Osteocyte (in vitro differentiated cells): ENCODE results near the gene PRPSAP2. TPM values are rescaled to one million over a fixed set of nuclear protein-coding genes. Genes with fewer than 3 reads are reported as not detected.

Source experiments
- DNase-seq: peaks from one replicate; pipeline ENCODE4 v3.0.0; 2021; ENCODE audit warnings: mixed read lengths; ENCODE audit not compliant: unreplicated experiment; ENCODE audit errors: extremely low spot score
- H3K27ac Mint-ChIP-seq: one replicate; pipeline ENCODE4 v1.8.0; 2021; ENCODE audit warnings: mild to moderate bottlenecking, mixed read lengths; ENCODE audit not compliant: unreplicated experiment
- H3K27me3 Mint-ChIP-seq: one replicate; pipeline ENCODE4 v1.8.0; 2021; ENCODE audit warnings: mixed read lengths; ENCODE audit not compliant: unreplicated experiment
- H3K36me3 Mint-ChIP-seq: one replicate; pipeline ENCODE4 v1.8.0; 2021; ENCODE audit warnings: mixed read lengths; ENCODE audit not compliant: unreplicated experiment
- H3K4me1 Mint-ChIP-seq: one replicate; pipeline ENCODE4 v1.8.0; 2021; ENCODE audit warnings: mixed read lengths; ENCODE audit not compliant: unreplicated experiment
- H3K4me3 Mint-ChIP-seq: one replicate; pipeline ENCODE4 v1.8.0; 2021; ENCODE audit warnings: mild to moderate bottlenecking, moderate library complexity, mixed read lengths; ENCODE audit not compliant: unreplicated experiment
- H3K9me3 Mint-ChIP-seq: one replicate; pipeline ENCODE4 v1.8.0; 2021; ENCODE audit warnings: mixed read lengths; ENCODE audit not compliant: unreplicated experiment
- total RNA-seq: library from RNA; stranded (reverse); gene quantifications from 2 replicates; pipeline ENCODE4 v1.2.1, GENCODE V29; 2021
- TF ChIP-seq, protein P1 (sequence below): fragments of 200-600 bp; sonication (generic); IDR thresholded peaks from 2 replicates; pipeline ENCODE4 v1.5.0; 2021; ENCODE audit warnings: antibody characterized with exemption, mild to moderate bottlenecking, moderate library complexity

Gene PRPSAP2
- total RNA-seq, 1 donor from 2014 or later = 25.7 TPM

DNA sequence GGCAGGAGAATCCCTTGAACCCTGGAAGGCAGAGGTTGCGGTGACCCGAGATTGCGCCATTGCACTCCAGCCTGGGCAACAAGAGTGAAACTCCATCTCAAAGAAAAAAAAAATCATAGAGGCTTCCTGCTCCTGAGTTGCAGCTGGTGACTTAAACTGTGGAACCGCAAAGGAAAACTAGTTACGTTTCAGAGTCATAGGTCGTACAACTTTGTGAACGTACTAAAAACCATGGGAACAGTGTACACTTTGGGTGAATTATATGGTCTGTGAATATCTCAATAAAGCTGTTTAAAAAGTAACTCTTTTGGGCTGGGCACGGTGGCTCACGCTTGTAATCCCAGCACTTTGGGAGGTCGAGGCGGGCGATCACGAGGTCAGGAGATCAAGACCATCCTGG lies 117.7 kb downstream of the PRPSAP2 start:
- no peaks in the 10 kb centered on the region for H3K27me3 Mint-ChIP-seq

DNA sequence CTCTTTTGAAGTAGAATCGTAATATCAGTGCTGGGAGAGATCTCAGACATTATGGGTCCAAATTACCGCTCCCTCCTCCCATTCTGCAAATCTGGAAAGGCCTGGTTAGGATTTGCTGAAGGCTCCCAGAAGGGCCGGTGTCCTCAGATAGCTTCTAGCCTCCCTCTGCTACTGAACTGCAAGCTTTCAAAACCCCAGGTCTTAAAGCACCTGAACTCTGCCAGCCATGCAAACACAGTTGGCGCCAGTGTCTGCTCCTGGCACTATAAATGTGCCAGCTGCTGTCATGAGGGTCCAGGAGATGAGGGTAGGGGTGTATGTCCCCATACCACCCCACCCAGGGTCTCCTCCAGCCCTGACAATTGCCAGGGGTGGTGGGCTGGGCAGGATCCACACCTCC lies 118.3 kb downstream of the PRPSAP2 start:
- H3K4me3 Mint-ChIP-seq = no peak overlapping the region
- H3K4me1 Mint-ChIP-seq = peaks cover 3% of the 10 kb centered on the region
- no peak for DNase-seq
- peaks cover 2% of the 10 kb centered on the region for H3K36me3 Mint-ChIP-seq
- TF ChIP-seq, protein P1, sequence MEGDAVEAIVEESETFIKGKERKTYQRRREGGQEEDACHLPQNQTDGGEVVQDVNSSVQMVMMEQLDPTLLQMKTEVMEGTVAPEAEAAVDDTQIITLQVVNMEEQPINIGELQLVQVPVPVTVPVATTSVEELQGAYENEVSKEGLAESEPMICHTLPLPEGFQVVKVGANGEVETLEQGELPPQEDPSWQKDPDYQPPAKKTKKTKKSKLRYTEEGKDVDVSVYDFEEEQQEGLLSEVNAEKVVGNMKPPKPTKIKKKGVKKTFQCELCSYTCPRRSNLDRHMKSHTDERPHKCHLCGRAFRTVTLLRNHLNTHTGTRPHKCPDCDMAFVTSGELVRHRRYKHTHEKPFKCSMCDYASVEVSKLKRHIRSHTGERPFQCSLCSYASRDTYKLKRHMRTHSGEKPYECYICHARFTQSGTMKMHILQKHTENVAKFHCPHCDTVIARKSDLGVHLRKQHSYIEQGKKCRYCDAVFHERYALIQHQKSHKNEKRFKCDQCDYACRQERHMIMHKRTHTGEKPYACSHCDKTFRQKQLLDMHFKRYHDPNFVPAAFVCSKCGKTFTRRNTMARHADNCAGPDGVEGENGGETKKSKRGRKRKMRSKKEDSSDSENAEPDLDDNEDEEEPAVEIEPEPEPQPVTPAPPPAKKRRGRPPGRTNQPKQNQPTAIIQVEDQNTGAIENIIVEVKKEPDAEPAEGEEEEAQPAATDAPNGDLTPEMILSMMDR = no peak
- H3K27me3 Mint-ChIP-seq = no peaks in the 10 kb centered on the region
- no peaks in the 10 kb centered on the region for H3K9me3 Mint-ChIP-seq
- no peak overlapping the region for H3K27ac Mint-ChIP-seq

More for the DNA sequence above, 117.7 kb downstream of the PRPSAP2 start:
- peaks cover 2% of the 10 kb centered on the region for H3K36me3 Mint-ChIP-seq
- TF ChIP-seq, protein P1 = no peak
- no peaks in the 10 kb centered on the region for H3K4me1 Mint-ChIP-seq
- H3K4me3 Mint-ChIP-seq = no peak overlapping the region
- H3K9me3 Mint-ChIP-seq = no peaks in the 10 kb centered on the region
- DNase-seq = no peak
- no peak overlapping the region for H3K27ac Mint-ChIP-seq

- Mint-ChIP-seq H3K4me1 (peaks cover 10% of the 10 kb centered on the region), H3K4me3 (no peak overlapping the region), H3K27me3 (no peaks in the 10 kb centered on the region), H3K9me3 (no peaks in the 10 kb centered on the region), H3K27ac (no peak overlapping the region), H3K36me3 (peaks cover 2% of the 10 kb centered on the region)
- DNase-seq = no peak
- TF ChIP-seq, protein P1 = no peak
These were observed 119.1 kb downstream of the PRPSAP2 start for GRCh38 chr17:18977021-18977420.

DNA sequence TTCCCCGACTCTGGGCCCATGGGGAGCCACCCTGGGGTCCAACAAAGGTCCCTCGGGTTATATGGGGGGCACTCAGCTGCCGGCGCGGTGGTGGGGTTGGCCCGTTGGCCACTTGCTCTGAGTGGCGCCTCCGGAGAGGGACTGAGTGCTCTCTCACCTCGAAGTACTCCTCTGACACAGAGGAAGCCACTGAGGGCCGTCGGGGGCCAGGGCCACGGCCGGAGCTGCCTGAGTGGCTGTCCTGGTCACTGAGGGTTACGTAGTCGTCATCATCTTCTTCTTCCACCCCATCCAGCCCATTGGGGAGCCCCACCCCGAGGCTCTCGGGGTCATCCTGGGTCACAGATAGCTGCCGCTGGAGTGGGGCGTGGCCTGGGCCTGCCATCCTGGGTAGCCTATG lies 119.7 kb downstream of the PRPSAP2 start:
- Mint-ChIP-seq H3K9me3 (no peaks in the 10 kb centered on the region), H3K27me3 (no peaks in the 10 kb centered on the region), H3K36me3 (peaks cover 2% of the 10 kb centered on the region), H3K4me3 (no peak overlapping the region), H3K4me1 (peaks cover 14% of the 10 kb centered on the region), H3K27ac (no peak overlapping the region)
- no peak for DNase-seq
- TF ChIP-seq, protein P1 = no peak

- H3K27me3 Mint-ChIP-seq = no peaks in the 10 kb centered on the region
- no peak overlapping the region for H3K27ac Mint-ChIP-seq
- peaks cover 2% of the 10 kb centered on the region for H3K36me3 Mint-ChIP-seq
- no peaks in the 10 kb centered on the region for H3K9me3 Mint-ChIP-seq
- TF ChIP-seq, protein P1 = no peak
- H3K4me3 Mint-ChIP-seq = no peak overlapping the region
- H3K4me1 Mint-ChIP-seq = peaks cover 14% of the 10 kb centered on the region
- no peak for DNase-seq
These were observed 120.1 kb downstream of the PRPSAP2 start for GRCh38 chr17:18978050-18978449.
